ENCODE measurements around the gene CYBB.

DNA sequence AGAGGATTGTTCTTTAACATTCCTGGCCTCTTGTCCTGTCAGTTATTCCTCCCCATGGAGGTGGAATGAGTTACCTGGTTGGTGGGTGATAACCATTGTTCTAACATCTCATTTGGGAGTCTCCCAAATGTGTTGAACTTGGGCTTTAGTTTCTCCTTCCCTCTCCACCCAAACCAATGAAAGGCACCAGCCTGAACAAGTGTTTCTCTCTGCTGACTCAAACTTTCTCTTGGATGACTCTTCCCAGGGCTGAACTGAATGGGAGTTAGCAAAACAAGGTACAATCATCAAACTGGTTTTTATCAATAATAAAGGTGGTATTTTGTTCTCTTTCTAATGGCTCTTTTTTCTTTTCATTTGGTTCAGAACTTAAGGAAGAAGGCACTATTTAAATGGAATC is 64.8 kb downstream of the CYBB start:
- TF ChIP-seq CTCF (IDR thresholded peaks at IDR 0.05) (no peak), POLR2A (IDR thresholded peaks at IDR 0.05) (no peak), POLR2AphosphoS5 (IDR thresholded peaks at IDR 0.05) (no peak)
